Natural killer cell (primary cell): ENCODE results near the gene DLX4. TPM values are rescaled to one million over a fixed set of nuclear protein-coding genes. Genes with fewer than 3 reads are reported as not detected.

ENCODE experiments used
- ATAC-seq, 3 donors: fragments of 150-1000 bp in 2 of 3; fragments of 200-7000 bp in 1 of 3; cut with Tn5 transposase; 1 replicate in 1 of 3; 2 replicates in 2 of 3; pipeline ENCODE4 v1.10.0; 2021; ENCODE audit warnings: mild to moderate bottlenecking in 2 of 3, moderate library complexity in 2 of 3
- DNase-seq, 2 donors: peaks; one replicate each; pipeline versions ENCODE4 v3.0.0 to v3.0.0-alpha.2; 2013 to 2021; ENCODE audit warnings: mixed read lengths in 1 of 2
- H3K27ac ChIP-seq: one replicate; pipeline ENCODE4 v1.5.1; 2013; ENCODE audit warnings: mild to moderate bottlenecking, low read length
- H3K27me3 ChIP-seq: one replicate; pipeline ENCODE4 v1.6.1; 2013; ENCODE audit warnings: low read length; ENCODE audit not compliant: control insufficient read depth, insufficient read depth
- H3K36me3 ChIP-seq: one replicate; pipeline ENCODE4 v1.6.1; 2013; ENCODE audit warnings: low read length; ENCODE audit not compliant: control insufficient read depth, insufficient read depth
- H3K4me1 ChIP-seq: one replicate; pipeline ENCODE4 v1.6.1; 2013; ENCODE audit warnings: low read length; ENCODE audit not compliant: control insufficient read depth, insufficient read depth
- H3K4me3 ChIP-seq: one replicate; pipeline ENCODE4 v1.5.1; 2013; ENCODE audit warnings: low read length
- H3K9me3 ChIP-seq: one replicate; pipeline ENCODE4 v1.6.1; 2013; ENCODE audit warnings: low read length; ENCODE audit not compliant: control insufficient read depth, insufficient read depth
- H3K27ac Mint-ChIP-seq, 2 donors: one replicate each; pipeline ENCODE4 v1.8.0; 2022; ENCODE audit warnings: mild to moderate bottlenecking in 2 of 2, mixed read lengths in 2 of 2, moderate library complexity in 1 of 2
- H3K27me3 Mint-ChIP-seq, 2 donors: one replicate each; pipeline ENCODE4 v1.8.0; 2022; ENCODE audit warnings: low read depth in 2 of 2, mixed read lengths in 2 of 2
- H3K36me3 Mint-ChIP-seq: one replicate; pipeline ENCODE4 v1.8.0; 2022; ENCODE audit warnings: mixed read lengths
- H3K4me1 Mint-ChIP-seq, 2 donors: one replicate each; pipeline ENCODE4 v1.8.0; 2022; ENCODE audit warnings: mixed read lengths in 2 of 2
- H3K4me3 Mint-ChIP-seq: one replicate; pipeline ENCODE4 v1.8.0; 2022; ENCODE audit warnings: mild to moderate bottlenecking, moderate library complexity, mixed read lengths
- H3K9me3 Mint-ChIP-seq, 2 donors: one replicate each; pipeline ENCODE4 v1.8.0; 2022; ENCODE audit warnings: mixed read lengths in 2 of 2
- CTCF ChIP-seq: fragments of 200-600 bp; IDR thresholded peaks from one replicate; pipeline ENCODE4 v1.8.0; 2022; ENCODE audit warnings: antibody characterized with exemption
- WGBS: methylation state at CpG from one replicate; pipeline ENCODE4 v1.1.7; 2013; ENCODE audit warnings: missing lambda C conversion rate; ENCODE audit not compliant: insufficient coverage; 5-methylcytosine and 5-hydroxymethylcytosine counted together
- intact Hi-C: fragments of 100-400 bp; cut with micrococcal nuclease; formaldehyde crosslinking; loops from one replicate; pipeline ENCODE4 v1.14.2; 2022
- total RNA-seq, 4 donors: library from RNA; stranded (reverse); fragments of 120-200 nt in 1 of 4; gene quantifications; one replicate each; pipeline versions ENCODE4 v1.2.3 to v1.2.4, GENCODE V29; 2013 to 2022

The DLX4 gene
- total RNA-seq, 3 donors from 2014 or later (not counting 1 experiment from before 2014, with no cell fraction given) = 0.35 to 1.1 TPM; not detected in 1

GRCh38 chr17:50014471-50015088, 45.6 kb downstream of the DLX4 start:
- Histone ChIP-seq H3K4me3 (no peak overlapping the region), H3K27ac (no peak overlapping the region), H3K9me3 (peaks cover 20% of the 10 kb centered on the region), H3K4me1 (no peaks in the 10 kb centered on the region), H3K27me3 (peaks cover 6% of the 10 kb centered on the region), H3K36me3 (no peaks in the 10 kb centered on the region)
- WGBS = 56% methylated on average over 1 of the region's 1 CpG
- ATAC-seq (no peak), DNase-seq (no peak)
- Mint-ChIP-seq H3K4me3 (no peak overlapping the region), H3K4me1 (no peaks in the 10 kb centered on the region), H3K9me3 (peaks cover 5 to 8% of the 10 kb centered on the region in 2 donors), H3K27me3 (peaks cover 18 to 28% of the 10 kb centered on the region in 2 donors), H3K27ac (no peak overlapping the region), H3K36me3 (peaks cover 9% of the 10 kb centered on the region)
- intact Hi-C loops = no loop called here
- TF ChIP-seq CTCF = no peak

DNA sequence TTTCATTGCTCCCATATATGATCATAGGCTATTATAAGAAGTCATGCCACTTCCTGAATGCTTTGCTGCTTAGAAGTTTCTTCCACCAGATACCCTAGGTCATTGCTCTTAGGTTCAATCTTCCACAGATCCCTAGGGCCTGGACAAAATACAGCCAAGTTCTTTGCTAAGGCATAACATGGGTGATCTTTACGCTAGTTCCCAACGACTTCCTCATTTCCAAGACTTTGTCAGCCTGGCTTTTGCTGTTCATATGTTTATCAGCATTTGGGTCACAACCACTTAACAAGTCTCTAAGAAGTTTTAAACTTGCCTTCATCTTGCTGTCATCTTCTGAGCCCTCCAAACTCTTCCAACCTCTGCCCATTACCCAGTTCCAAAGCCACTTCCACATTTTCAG, 46.2 kb downstream of the DLX4 start:
- H3K36me3 ChIP-seq = no peaks in the 10 kb centered on the region
- peaks cover 9% of the 10 kb centered on the region for H3K36me3 Mint-ChIP-seq
- peaks cover 6% of the 10 kb centered on the region for H3K27me3 ChIP-seq
- no peaks in the 10 kb centered on the region for H3K4me1 Mint-ChIP-seq
- H3K27me3 Mint-ChIP-seq = peaks cover 18 to 23% of the 10 kb centered on the region in 2 donors
- H3K9me3 ChIP-seq = peaks cover 20% of the 10 kb centered on the region
- H3K4me3 Mint-ChIP-seq = no peak overlapping the region
- DNase-seq = no peak
- H3K9me3 Mint-ChIP-seq = peaks cover 5 to 8% of the 10 kb centered on the region in 2 donors
- ATAC-seq = no peak
- intact Hi-C loops = no loop called here
- TF ChIP-seq CTCF = no peak
- H3K4me1 ChIP-seq = no peaks in the 10 kb centered on the region
- WGBS = 80% methylated on average over 2 of the region's 2 CpGs
- H3K27ac Mint-ChIP-seq = no peak overlapping the region
- H3K27ac ChIP-seq = no peak overlapping the region
- no peak overlapping the region for H3K4me3 ChIP-seq

DNA sequence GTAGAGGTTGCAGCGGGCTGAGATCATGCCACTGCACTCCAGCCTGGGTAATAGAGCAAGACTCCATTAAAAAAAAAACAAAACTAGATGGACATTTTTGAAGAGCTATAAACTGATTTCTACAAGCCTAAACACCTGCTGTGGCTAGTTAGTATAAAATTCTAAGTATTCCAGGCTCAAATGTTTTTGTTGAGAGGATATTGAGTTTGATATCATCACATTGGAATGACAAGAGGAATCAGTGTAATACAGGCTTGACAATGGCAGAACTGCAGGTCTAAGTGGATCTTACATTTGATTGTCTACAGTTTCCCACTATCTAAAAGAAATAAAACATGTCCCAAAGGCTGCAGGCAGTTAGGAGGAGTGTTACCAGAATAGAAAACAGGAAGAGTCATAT, 49.9 kb downstream of the DLX4 start:
- no peak overlapping the region for H3K27ac Mint-ChIP-seq
- no peak for TF ChIP-seq CTCF
- H3K36me3 ChIP-seq = no peaks in the 10 kb centered on the region
- H3K4me3 Mint-ChIP-seq = no peak overlapping the region
- peaks cover 5 to 8% of the 10 kb centered on the region in 2 donors for H3K9me3 Mint-ChIP-seq
- ATAC-seq (no peak), DNase-seq (no peak)
- H3K27ac ChIP-seq = no peak overlapping the region
- H3K9me3 ChIP-seq = peaks cover 9% of the 10 kb centered on the region
- peaks cover 9% of the 10 kb centered on the region for H3K36me3 Mint-ChIP-seq
- no peak overlapping the region for H3K4me3 ChIP-seq
- intact Hi-C loops = no loop called here
- WGBS = no CpG with 5 or more reads among the region's 1 CpG
- H3K27me3 Mint-ChIP-seq = peaks cover 14 to 17% of the 10 kb centered on the region in 2 donors
- H3K4me1 ChIP-seq = no peaks in the 10 kb centered on the region
- H3K4me1 Mint-ChIP-seq = no peaks in the 10 kb centered on the region
- H3K27me3 ChIP-seq = no peaks in the 10 kb centered on the region
